ENCODE measurements around the gene POLD2. TPM values are rescaled to one million over a fixed set of nuclear protein-coding genes. Genes with fewer than 3 reads are reported as not detected.
A peak's percentile ranks its signal among the peaks of the same experiment; 100 is the strongest.

POLD2 gene
- total RNA-seq, 1 experiment from 2014 or later, result 179 TPM

GRCh38 chr7:44167920-44168319 lies 44.6 kb upstream of the POLD2 start:
- no peaks in the 10 kb centered on the region for H3K9me3 Mint-ChIP-seq (ENCODE audit: unreplicated experiment)
- H3K27me3 Mint-ChIP-seq (ENCODE audit: insufficient read depth, unreplicated experiment), result no peaks in the 10 kb centered on the region
- no peak overlapping the region for H3K27ac Mint-ChIP-seq (ENCODE audit: low read depth, unreplicated experiment)
- DNase-seq (ENCODE audit: unreplicated experiment), result no peak
- CTCF ChIA-PET, result no interaction called here
- BruUV-seq (replicated peaks), result no TSS peak
- intact Hi-C loops (cut with micrococcal nuclease), result no loop called here
- H3K36me3 Mint-ChIP-seq (ENCODE audit: insufficient read depth, unreplicated experiment), result no peaks in the 10 kb centered on the region
- TF ChIP-seq, protein P1, sequence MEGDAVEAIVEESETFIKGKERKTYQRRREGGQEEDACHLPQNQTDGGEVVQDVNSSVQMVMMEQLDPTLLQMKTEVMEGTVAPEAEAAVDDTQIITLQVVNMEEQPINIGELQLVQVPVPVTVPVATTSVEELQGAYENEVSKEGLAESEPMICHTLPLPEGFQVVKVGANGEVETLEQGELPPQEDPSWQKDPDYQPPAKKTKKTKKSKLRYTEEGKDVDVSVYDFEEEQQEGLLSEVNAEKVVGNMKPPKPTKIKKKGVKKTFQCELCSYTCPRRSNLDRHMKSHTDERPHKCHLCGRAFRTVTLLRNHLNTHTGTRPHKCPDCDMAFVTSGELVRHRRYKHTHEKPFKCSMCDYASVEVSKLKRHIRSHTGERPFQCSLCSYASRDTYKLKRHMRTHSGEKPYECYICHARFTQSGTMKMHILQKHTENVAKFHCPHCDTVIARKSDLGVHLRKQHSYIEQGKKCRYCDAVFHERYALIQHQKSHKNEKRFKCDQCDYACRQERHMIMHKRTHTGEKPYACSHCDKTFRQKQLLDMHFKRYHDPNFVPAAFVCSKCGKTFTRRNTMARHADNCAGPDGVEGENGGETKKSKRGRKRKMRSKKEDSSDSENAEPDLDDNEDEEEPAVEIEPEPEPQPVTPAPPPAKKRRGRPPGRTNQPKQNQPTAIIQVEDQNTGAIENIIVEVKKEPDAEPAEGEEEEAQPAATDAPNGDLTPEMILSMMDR (IDR thresholded peaks at IDR 0.05; ENCODE audit: unreplicated experiment), result no peak
- POLR2A ChIA-PET, result no interaction called here
- H3K4me3 Mint-ChIP-seq (ENCODE audit: unreplicated experiment), result no peak overlapping the region
- peaks cover 10% of the 10 kb centered on the region for H3K4me1 Mint-ChIP-seq (ENCODE audit: insufficient read depth, unreplicated experiment)

GRCh38 chr7:44163591-44163990 lies 40.2 kb upstream of the POLD2 start:
- no TSS peak for BruUV-seq (replicated peaks)
- peak; percentile 68 for DNase-seq (ENCODE audit: unreplicated experiment)
- intact Hi-C loops (cut with micrococcal nuclease), result no loop called here

GRCh38 chr7:44162785-44163395 lies 39.5 kb upstream of the POLD2 start:
- H3K36me3 Mint-ChIP-seq (ENCODE audit: insufficient read depth, unreplicated experiment), result no peaks in the 10 kb centered on the region
- H3K9me3 Mint-ChIP-seq (ENCODE audit: unreplicated experiment), result no peaks in the 10 kb centered on the region
- POLR2A ChIA-PET, result interaction anchor here (0.9 to 1.2 kb wide), 3 partner anchors 8 to 88 kb away, joined by 3 to 4 read pairs (median 3); no protein-coding TSS in a partner anchor
- intact Hi-C loops (cut with micrococcal nuclease), result no loop called here
- peaks cover 19% of the 10 kb centered on the region for H3K4me1 Mint-ChIP-seq (ENCODE audit: insufficient read depth, unreplicated experiment)
- no TSS peak for BruUV-seq (replicated peaks)
- DNase-seq (ENCODE audit: unreplicated experiment), result no peak
- H3K27me3 Mint-ChIP-seq (ENCODE audit: insufficient read depth, unreplicated experiment), result no peaks in the 10 kb centered on the region
- CTCF ChIA-PET, result interaction anchor here (0.7 to 1.4 kb wide), 4 partner anchors 9 to 51 kb away, joined by 3 to 4 read pairs (median 3); no protein-coding TSS in a partner anchor
- no peak overlapping the region for H3K27ac Mint-ChIP-seq (ENCODE audit: low read depth, unreplicated experiment)
- H3K4me3 Mint-ChIP-seq (ENCODE audit: unreplicated experiment), result no peak overlapping the region
- TF ChIP-seq, protein P1 (IDR thresholded peaks at IDR 0.05; ENCODE audit: unreplicated experiment), result no peak

More at GRCh38 chr7:44163591-44163990, 40.2 kb upstream of the POLD2 start:
- CTCF ChIA-PET, result interaction anchor here (0.7 kb wide), 2 partner anchors 14 to 52 kb away, joined by 3 read pairs; no protein-coding TSS in a partner anchor
- TF ChIP-seq, protein P1 (IDR thresholded peaks at IDR 0.05; ENCODE audit: unreplicated experiment), result no peak
- no peaks in the 10 kb centered on the region for H3K9me3 Mint-ChIP-seq (ENCODE audit: unreplicated experiment)
- POLR2A ChIA-PET, result interaction anchor here (0.7 to 1.2 kb wide), 4 partner anchors 9 to 299 kb away, joined by 3 to 4 read pairs (median 3); no protein-coding TSS in a partner anchor
- peaks cover 19% of the 10 kb centered on the region for H3K4me1 Mint-ChIP-seq (ENCODE audit: insufficient read depth, unreplicated experiment)
- no peaks in the 10 kb centered on the region for H3K27me3 Mint-ChIP-seq (ENCODE audit: insufficient read depth, unreplicated experiment)
- H3K27ac Mint-ChIP-seq (ENCODE audit: low read depth, unreplicated experiment), result no peak overlapping the region
- H3K36me3 Mint-ChIP-seq (ENCODE audit: insufficient read depth, unreplicated experiment), result no peaks in the 10 kb centered on the region
- H3K4me3 Mint-ChIP-seq (ENCODE audit: unreplicated experiment), result no peak overlapping the region

DNA sequence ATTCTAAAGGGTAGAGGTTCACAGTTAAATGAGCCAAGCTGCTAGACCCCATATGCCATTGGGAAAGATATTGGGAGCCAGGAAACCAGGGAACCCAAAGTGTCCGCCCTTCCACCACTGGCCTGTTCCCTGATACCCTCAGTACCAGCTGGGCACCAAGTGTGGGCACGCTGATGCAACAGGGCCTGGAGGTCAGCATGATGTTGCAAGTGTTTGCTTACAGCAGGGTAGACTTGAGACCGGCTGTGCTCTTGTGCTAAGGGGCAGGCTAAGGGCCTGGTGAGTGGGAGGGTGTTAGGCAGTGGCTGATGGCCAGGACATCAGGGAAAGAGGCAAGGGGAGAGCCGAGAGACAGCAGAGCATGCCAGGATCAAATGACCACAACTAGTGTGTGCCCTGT lies 38.8 kb upstream of the POLD2 start:
- TF ChIP-seq, protein P1 (IDR thresholded peaks at IDR 0.05; ENCODE audit: unreplicated experiment), result no peak
- BruUV-seq (replicated peaks), result no TSS peak
- Mint-ChIP-seq H3K4me1 (ENCODE audit: insufficient read depth, unreplicated experiment) (peaks cover 19% of the 10 kb centered on the region), H3K36me3 (ENCODE audit: insufficient read depth, unreplicated experiment) (no peaks in the 10 kb centered on the region), H3K4me3 (ENCODE audit: unreplicated experiment) (no peak overlapping the region), H3K27ac (ENCODE audit: low read depth, unreplicated experiment) (no peak overlapping the region), H3K9me3 (ENCODE audit: unreplicated experiment) (no peaks in the 10 kb centered on the region), H3K27me3 (ENCODE audit: insufficient read depth, unreplicated experiment) (no peaks in the 10 kb centered on the region)
- intact Hi-C loops (cut with micrococcal nuclease), result no loop called here
- POLR2A ChIA-PET, result interaction anchor here (1.0 kb wide), 1 partner anchor 87 kb away, joined by 3 read pairs; no protein-coding TSS in a partner anchor
- CTCF ChIA-PET, result interaction anchor here (0.8 to 1.4 kb wide), 3 partner anchors 10 to 52 kb away, joined by 3 to 4 read pairs (median 3); no protein-coding TSS in a partner anchor
- DNase-seq (ENCODE audit: unreplicated experiment), result peak; percentile 40
